HG02763 (cell line): ENCODE data around the gene PACS2.
"Not testable (repeated sequence)": the region's sequence is repeated elsewhere in the genome, so short reads cannot be mapped to it uniquely, and the experiment has no call there.

Experiments used
- ATAC-seq: cut with Tn5 transposase; IDR thresholded peaks from one replicate; pipeline ENCODE4 v1.9.1; 2021; ENCODE audit warnings: mild to moderate bottlenecking, moderate library complexity; ENCODE audit not compliant: unreplicated experiment

Gene PACS2

GRCh38 chr14:105314287-105315200 is at the start of gene PACS2:
Gene PACS2 (plus strand): TSS chr14:105314748. CDS start chr14:105314919, 171 bp downstream.
- peak; percentile 84 for ATAC-seq

DNA sequence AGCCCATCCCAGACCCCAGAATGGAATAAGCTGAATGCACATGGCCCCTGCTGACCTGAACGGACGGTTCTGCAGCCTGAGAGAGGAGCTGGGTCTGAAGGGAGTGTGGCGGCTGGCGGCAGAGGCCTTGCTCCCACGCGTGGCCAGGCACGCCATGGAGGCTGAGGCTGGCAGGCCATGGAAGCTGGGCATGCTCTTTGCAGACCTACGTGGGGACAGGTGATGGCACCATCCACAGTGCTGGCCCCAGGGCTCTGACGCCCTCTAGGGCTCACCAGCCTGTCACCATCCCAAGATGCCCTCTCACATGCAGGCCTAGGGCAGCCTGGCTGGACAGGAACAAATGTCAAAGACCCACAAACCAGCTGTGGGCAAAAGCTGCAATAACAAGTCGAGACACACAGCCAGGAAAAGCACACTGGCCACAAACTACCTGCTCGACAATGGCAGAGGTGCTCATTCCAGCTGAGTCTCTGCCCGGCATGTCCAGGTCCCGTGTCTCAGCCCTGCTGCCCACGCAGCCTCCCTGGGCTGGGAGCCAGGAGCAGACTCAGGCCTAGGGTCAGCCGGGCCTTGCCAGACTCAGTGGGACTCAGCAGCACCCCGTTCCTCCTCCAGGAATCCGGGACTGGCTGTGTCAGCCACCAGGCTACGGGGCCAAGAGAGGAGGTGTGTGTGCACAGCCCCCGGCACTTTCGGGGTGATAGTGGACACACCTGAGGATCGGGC is 46.6 kb upstream of the PACS2 start:
- ATAC-seq: no peak

- ATAC-seq: no peak
Observed at GRCh38 chr14:105268736-105269354, 45.7 kb upstream of the PACS2 start.

GRCh38 chr14:105269405-105269804 is 45.1 kb upstream of the PACS2 start:
- ATAC-seq: no peak

- no peak for ATAC-seq
Observed at GRCh38 chr14:105271224-105271890, 43.2 kb upstream of the PACS2 start.

DNA sequence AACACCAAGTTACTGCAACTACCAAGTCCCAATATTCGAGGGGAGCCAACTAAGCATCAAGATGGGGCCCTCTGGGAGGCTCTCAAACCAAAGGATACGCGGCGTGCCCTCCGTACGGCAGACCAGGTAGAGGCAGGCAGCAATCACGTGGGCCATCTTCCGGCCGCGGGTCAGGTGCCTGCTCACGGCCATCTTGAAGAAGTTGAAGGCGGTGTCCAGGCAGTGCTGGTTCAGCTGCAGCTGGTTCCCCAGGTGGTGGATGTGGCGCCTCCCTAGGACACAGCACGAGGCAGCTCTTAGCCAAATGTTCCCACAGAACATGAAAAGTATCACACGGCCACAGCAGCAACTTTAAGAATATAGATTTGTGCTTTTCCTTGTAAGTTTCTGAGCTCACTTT is 41.9 kb upstream of the PACS2 start:
- no peak for ATAC-seq

DNA sequence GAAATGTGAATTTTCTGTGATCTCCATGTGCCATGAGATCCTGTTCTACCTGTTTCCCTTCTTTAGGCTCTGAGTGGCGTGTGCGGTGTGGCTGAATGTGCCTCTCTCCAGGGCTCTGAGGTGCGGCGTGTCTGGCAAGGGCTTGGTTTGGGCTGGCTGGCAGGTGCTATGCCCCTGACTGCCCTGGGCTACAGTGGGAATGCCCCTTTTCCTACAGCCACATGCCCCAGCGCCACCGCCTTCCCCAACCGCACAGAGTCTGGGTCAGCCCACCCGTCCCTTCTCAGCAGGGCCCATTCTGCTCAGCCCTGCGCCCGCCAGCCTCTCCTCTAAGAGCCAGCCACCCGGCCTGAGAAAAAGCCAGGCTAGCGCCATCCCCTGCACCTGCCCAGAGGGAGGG is 41.5 kb upstream of the PACS2 start:
- no peak for ATAC-seq

GRCh38 chr14:105274637-105275036 is 39.9 kb upstream of the PACS2 start:
- ATAC-seq: no peak

DNA sequence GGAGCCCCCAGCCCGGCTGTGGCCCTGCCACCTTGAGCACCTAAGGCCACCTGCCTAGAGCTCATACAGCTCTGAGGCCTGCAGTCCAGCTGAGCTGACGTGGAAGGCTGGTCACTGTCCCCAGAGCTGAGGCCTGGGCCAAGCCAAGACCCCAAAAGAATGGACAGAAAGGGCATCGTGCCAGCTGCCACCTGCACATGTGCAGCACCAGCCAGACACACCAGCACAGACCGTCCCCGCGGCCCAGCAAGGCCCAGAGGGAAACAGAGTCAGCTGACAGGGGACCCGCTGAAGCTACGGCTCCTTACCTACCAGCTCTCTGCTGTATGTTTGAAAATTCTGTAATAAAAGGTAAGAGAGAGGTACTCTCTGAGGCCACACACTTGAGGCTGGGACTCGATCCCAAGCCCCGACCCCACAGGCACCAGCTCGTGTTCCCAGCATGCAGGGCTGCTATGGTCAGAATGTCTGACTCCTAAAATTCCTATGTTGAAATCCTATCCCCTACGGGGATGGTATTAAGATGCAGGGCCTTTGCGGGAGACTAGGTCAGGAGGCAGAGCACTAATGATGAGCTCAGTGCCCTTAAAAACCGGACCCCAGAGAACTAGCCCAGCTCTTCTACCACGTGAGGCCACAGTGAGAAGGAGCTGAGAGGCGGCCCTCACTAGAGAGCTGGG is 39.1 kb upstream of the PACS2 start:
- no peak for ATAC-seq

GRCh38 chr14:105277448-105277847 is 37.1 kb upstream of the PACS2 start:
- ATAC-seq: not testable (repeated sequence)

DNA sequence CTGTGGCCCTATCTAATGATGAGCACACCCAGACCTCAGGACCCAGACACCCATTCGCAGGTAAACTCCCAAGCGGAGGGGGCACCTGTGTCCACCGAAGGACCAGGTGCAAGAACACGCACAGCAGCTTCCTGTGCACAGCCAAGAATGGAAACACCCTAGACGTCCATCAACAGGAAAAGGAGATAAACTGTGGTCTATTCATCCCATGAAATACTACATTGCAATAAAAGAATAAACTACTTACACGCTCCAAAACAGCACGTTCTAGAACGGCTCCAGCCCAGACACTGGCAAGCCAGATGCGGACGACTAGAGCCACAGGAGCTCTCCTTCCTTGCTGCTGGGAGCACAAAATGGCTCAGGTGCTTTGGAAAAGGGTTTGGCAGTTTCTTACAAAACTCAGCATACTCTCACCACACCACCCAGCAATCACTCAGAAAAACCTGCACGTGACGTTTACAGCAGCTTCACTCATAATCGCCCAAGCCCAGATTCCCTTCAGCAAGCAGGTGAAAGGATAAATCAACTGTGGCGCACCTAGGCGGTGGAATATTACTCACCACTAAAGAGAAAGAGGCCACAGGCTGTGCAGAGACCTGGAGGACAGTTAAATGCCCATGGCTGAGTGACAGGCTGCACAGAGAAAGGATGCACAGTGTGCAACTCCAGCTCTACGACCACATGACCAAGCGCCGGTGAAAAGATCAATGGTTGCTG is 34.7 kb upstream of the PACS2 start:
- no peak for ATAC-seq

GRCh38 chr14:105280525-105280924 is 34.0 kb upstream of the PACS2 start:
- ATAC-seq: no peak

DNA sequence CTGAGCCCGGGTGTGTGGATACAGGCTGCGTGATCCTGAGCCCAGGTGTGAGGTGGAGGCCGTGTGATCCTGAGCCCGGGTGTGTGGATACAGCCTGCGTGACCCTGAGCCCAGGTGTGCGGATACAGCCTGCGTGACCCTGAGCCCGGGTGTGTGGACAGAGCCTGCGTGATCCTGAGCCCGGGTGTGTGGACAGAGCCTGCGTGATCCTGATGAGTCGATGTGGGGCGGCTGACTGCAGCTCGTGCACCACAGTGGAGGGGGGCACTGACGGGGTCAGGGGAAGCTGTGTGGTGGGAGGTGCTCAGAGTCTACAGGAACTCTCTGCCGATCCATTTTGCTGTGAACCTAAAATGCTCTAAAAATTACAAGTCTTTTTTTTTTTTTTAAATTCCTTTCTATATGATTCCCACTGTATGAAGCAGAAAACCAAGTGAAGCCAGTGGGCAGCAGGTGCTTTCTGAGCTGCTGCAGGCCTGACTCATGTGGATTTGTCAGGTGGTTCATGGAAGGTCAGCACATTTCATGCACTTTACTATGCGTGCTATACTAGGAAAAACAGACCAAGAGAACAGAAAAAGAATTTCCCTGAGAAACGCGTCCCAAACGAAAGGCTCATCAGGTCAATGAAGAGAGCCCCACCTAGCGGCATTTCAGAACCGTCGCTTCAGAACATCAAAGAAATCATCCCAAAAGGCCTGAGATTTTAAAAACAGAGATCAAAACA is 33.0 kb upstream of the PACS2 start:
- ATAC-seq: no peak

DNA sequence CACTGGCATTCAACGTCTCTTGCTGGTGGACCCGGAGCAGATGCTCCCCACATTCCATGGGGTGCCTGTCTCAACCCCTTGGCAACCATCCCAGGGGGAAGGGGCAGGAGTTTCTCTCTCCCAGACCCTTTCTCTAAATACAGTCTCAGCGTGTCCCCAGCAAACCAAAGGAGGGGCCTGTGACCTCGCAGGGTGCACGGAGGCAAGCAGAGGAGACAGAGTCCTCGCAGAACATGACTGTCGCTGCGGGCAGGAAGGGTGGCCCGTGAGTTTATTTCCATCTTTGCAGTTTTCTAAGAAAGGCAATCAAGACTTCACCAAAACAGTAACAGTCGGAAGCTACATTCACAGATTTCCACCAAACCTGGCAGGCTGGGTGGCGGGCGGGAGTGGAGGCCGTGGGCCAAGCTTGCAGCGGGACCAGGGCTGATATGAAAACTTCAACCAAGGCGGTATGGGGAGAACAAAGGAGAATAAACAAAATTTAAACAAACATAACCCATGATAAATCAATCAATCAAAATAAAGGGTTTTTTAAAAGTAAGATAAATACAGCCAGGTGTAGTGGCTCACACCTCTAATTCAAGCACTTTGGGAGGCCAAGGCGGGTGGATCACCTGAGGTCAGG is 32.3 kb upstream of the PACS2 start:
- no peak for ATAC-seq

GRCh38 chr14:105283028-105283427 is 31.5 kb upstream of the PACS2 start:
- ATAC-seq: no peak

- ATAC-seq: no peak
Observed at GRCh38 chr14:105283899-105284298, 30.6 kb upstream of the PACS2 start.

GRCh38 chr14:105285174-105285573 is 29.4 kb upstream of the PACS2 start:
- no peak for ATAC-seq

- no peak for ATAC-seq
Observed at GRCh38 chr14:105286759-105287144, 27.8 kb upstream of the PACS2 start.
